Measurements from ENCODE around the gene PERM1. TPM values are rescaled to one million over a fixed set of nuclear protein-coding genes. Genes with fewer than 3 reads are reported as not detected.
A peak's percentile ranks its signal among the peaks of the same experiment; 100 is the strongest.
"Not testable (repeated sequence)": the region's sequence is repeated elsewhere in the genome, so short reads cannot be mapped to it uniquely, and the experiment has no call there.

The PERM1 gene
- total and polyA plus RNA-seq, 5 donors: 44.4 to 112 (median 66.8) TPM

DNA sequence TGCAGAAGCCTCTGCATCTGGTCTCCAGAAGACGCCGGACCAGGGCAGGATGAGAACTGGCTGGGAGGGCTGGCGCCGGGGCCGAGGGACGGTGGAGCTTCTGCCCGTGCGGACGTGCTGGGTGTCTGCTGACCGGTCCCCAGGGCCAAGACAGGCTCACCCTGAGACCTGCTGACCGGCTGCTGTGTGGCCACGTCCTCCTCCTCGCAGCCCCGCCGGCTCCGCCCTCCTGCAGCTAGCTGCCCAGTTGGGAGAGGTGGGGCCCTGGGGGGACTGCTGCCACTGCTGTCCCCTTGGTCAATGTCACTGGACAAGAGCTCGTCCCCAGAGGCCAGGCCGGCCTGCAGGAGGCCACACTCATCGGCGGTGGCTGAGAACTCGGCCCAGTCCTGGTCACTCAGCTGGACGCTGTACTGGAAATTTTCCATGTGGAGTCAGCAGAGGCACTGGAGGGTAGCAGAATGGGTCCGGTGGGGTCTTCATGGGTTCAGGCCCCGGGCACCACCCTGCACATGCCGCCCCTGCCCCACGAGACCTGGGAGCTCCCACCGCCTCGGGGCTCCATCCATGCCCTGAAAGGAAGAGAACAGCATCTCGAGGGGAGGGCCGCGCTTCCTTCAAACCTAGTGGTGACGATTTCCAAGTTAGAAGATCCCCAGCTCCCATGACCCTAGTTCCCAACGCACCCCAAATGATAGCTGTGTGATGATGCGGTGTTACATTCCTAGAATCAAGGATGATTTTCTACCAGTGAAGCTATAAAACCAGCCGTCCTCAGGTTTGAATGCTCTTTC lies 1.1 kb downstream of the PERM1 start:
- ATAC-seq: peak; percentile 62 to 69
- Histone ChIP-seq H3K27ac (ENCODE audit: low read length) (peak overlapping the region; percentile 81), H3K4me3 (ENCODE audit: low read length) (peak overlapping the region; percentile 22), H3K4me1 (ENCODE audit: control insufficient read depth, insufficient read depth, low read length) (no peaks in the 10 kb centered on the region), H3K27me3 (ENCODE audit: control insufficient read depth, insufficient read depth) (no peaks in the 10 kb centered on the region), H3K9me3 (ENCODE audit: control insufficient read depth, low read length) (no peaks in the 10 kb centered on the region)
- intact Hi-C loops (cut with DNase I): loop anchor here in 1 of 4 donors (5.0 kb wide), 1 partner anchor 82 kb away; no protein-coding TSS in a partner anchor
- WGBS: 55% methylated on average over 35 of the region's 35 CpGs
- DNase-seq: peak; percentile 65 to 91 (median 86)

GRCh38 chr1:980137-980571 lies 1.7 kb downstream of the PERM1 start:
- ATAC-seq (peak in 1 of 2 donors; percentile 1), DNase-seq (peak in 2 of 3 donors; percentile 54 to 57)
- H3K9me3 ChIP-seq (ENCODE audit: control insufficient read depth, low read length): no peaks in the 10 kb centered on the region
- H3K4me1 ChIP-seq (ENCODE audit: control insufficient read depth, insufficient read depth, low read length): no peaks in the 10 kb centered on the region
- H3K4me3 ChIP-seq (ENCODE audit: low read length): peak overlapping the region; percentile 22
- peak overlapping the region; percentile 1 for H3K27ac ChIP-seq (ENCODE audit: low read length)
- intact Hi-C loops (cut with DNase I): loop anchor here in 1 of 4 donors (5.0 kb wide), 1 partner anchor 82 kb away; no protein-coding TSS in a partner anchor
- WGBS: 64% methylated on average over 13 of the region's 13 CpGs
- H3K27me3 ChIP-seq (ENCODE audit: control insufficient read depth, insufficient read depth): no peaks in the 10 kb centered on the region

DNA sequence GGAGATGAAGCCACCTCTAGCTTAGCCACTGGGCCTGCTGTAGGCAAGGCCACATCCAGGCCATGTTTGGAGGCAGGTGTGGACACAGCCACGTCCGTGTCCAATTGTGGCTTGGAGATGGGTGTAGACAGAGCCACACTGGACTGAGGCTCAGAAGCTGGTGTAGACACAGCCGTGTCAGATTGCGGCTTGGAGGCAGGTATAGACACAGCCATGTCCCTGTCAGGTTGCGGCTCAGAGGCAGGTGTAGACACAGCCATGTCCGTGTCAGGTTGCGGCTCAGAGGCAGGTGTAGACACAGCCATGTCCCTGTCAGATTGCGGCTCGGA lies 2.2 kb downstream of the PERM1 start:
- DNase-seq: no peak
- Histone ChIP-seq H3K4me3 (ENCODE audit: low read length) (no peak overlapping the region), H3K27ac (ENCODE audit: low read length) (no peak overlapping the region), H3K9me3 (ENCODE audit: control insufficient read depth, low read length) (no peaks in the 10 kb centered on the region), H3K4me1 (ENCODE audit: control insufficient read depth, insufficient read depth, low read length) (no peaks in the 10 kb centered on the region), H3K27me3 (ENCODE audit: control insufficient read depth, insufficient read depth) (no peaks in the 10 kb centered on the region)
- ATAC-seq: no peak
- WGBS: 94% methylated on average over 9 of the region's 9 CpGs
- intact Hi-C loops (cut with DNase I): loop anchor here in 1 of 4 donors (5.0 kb wide), 1 partner anchor 83 kb away; no protein-coding TSS in a partner anchor

GRCh38 chr1:978835-979743 lies 2.8 kb downstream of the PERM1 start:
- WGBS: 87% methylated on average over 60 of the region's 60 CpGs

DNA sequence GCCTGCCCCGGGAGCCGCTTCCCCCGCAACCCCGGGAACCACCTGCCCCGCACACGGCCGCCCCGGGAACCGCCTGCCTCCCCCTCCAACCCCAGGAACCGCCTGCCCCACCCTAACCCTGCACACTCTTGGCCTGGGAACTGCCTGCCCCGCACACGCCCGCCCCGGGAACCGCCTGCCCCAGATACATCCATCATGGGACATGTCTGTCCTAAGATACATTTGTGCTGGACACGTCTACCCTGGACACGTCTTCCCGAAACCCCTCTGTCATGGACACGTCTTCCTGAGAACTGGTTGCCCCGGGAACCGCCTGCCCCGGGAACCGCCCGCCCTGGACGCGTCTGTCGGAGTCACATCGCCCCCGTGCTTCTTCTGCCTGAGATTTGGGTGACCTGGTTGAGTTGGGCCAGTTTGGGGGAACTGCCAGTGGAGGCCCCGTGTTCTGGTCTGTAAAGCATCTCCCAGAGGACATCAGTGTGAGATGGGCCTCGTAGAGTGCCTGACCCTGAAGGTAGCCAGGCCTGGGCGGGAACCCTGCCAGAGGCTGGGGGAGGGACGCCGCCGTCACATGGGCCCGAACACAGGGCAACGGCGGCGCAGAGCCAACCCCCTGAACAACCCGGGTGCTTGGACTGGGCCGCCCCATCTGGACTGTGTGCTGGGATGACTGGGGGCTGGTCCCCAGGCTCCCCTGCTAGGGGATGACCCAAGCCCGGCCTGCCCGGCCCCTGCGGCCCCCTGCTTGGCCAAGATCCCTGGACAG lies 3.6 kb downstream of the PERM1 start:
- DNase-seq (peak in 2 of 3 donors; percentile 18 to 68), ATAC-seq (no peak)
- Histone ChIP-seq H3K4me1 (ENCODE audit: control insufficient read depth, insufficient read depth, low read length) (no peaks in the 10 kb centered on the region), H3K27me3 (ENCODE audit: control insufficient read depth, insufficient read depth) (no peaks in the 10 kb centered on the region), H3K4me3 (ENCODE audit: low read length) (no peak overlapping the region), H3K27ac (ENCODE audit: low read length) (no peak overlapping the region), H3K9me3 (ENCODE audit: control insufficient read depth, low read length) (no peaks in the 10 kb centered on the region)
- intact Hi-C loops (cut with DNase I): no loop called here
- WGBS: 88% methylated on average over 44 of the region's 44 CpGs

More at GRCh38 chr1:978835-979743, 2.8 kb downstream of the PERM1 start:
- no peaks in the 10 kb centered on the region for H3K4me1 ChIP-seq (ENCODE audit: control insufficient read depth, insufficient read depth, low read length)
- no peak overlapping the region for H3K27ac ChIP-seq (ENCODE audit: low read length)
- H3K4me3 ChIP-seq (ENCODE audit: low read length): no peak overlapping the region
- intact Hi-C loops (cut with DNase I): no loop called here
- DNase-seq (peak; percentile 16 to 54 (median 50)), ATAC-seq (no peak)
- no peaks in the 10 kb centered on the region for H3K27me3 ChIP-seq (ENCODE audit: control insufficient read depth, insufficient read depth)
- no peaks in the 10 kb centered on the region for H3K9me3 ChIP-seq (ENCODE audit: control insufficient read depth, low read length)

DNA sequence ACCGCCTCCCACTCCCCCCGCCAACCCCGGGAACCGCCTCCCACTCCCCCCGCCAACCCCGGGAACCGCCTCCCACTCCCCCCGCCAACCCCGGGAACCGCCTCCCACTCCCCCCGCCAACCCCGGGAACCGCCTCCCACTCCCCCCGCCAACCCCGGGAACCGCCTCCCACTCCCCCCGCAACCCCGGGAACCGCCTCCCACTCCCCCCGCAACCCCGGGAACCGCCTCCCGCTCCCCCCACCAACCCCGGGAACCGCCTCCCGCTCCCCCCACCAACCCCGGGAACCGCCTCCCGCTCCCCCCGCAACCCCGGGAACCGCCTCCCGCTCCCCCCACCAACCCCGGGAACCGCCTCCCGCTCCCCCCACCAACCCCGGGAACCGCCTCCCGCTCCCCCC lies 5.1 kb downstream of the PERM1 start:
- H3K4me1 ChIP-seq (ENCODE audit: control insufficient read depth, insufficient read depth, low read length); H3K27ac ChIP-seq (ENCODE audit: low read length); H3K27me3 ChIP-seq (ENCODE audit: control insufficient read depth, insufficient read depth); H3K9me3 ChIP-seq (ENCODE audit: control insufficient read depth, low read length); H3K4me3 ChIP-seq (ENCODE audit: low read length); intact Hi-C loops (cut with DNase I); ATAC-seq: not testable (repeated sequence)
- DNase-seq: peak; percentile 35 to 87 (median 64)
- WGBS: 72% methylated on average over 20 of the region's 39 CpGs

- Histone ChIP-seq H3K4me3 (ENCODE audit: low read length) (no peak overlapping the region), H3K9me3 (ENCODE audit: control insufficient read depth, low read length) (no peaks in the 10 kb centered on the region), H3K4me1 (ENCODE audit: control insufficient read depth, insufficient read depth, low read length) (no peaks in the 10 kb centered on the region), H3K27ac (ENCODE audit: low read length) (peak overlapping the region; percentile 2), H3K27me3 (ENCODE audit: control insufficient read depth, insufficient read depth) (no peaks in the 10 kb centered on the region)
- intact Hi-C loops (cut with DNase I): no loop called here
- DNase-seq (peak; percentile 37 to 83 (median 73)), ATAC-seq (peak in 1 of 2 donors; percentile 16)
- 7% methylated on average over 40 of the region's 40 CpGs for WGBS
These were observed 5.8 kb downstream of the PERM1 start for GRCh38 chr1:975896-976683.

DNA sequence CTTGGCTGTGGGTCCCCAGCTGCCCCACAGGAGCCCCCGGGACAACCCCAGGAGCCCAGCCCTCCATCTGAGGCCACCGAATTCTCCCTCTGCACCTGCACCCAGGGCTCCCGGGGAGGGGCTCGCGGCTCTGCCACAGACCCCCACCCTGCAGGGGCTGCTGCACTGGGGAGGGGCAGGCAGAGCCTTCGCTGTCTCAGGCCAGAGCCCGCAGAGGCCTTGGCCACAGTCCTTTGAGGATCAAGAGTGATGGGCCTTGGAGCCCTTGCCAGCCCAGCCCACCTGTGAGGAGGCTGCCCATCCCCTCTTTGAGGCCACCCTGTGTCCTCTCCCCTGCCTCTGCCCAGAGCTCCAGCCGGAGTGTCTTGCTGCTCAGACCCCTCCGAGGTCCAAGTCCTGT lies 6.5 kb downstream of the PERM1 start:
- DNase-seq (peak in 1 of 3 donors; percentile 57), ATAC-seq (no peak)
- Histone ChIP-seq H3K27ac (ENCODE audit: low read length) (no peak overlapping the region), H3K27me3 (ENCODE audit: control insufficient read depth, insufficient read depth) (no peaks in the 10 kb centered on the region), H3K4me1 (ENCODE audit: control insufficient read depth, insufficient read depth, low read length) (no peaks in the 10 kb centered on the region), H3K9me3 (ENCODE audit: control insufficient read depth, low read length) (no peaks in the 10 kb centered on the region), H3K4me3 (ENCODE audit: low read length) (no peak overlapping the region)
- intact Hi-C loops (cut with DNase I): no loop called here
- WGBS: 81% methylated on average over 9 of the region's 9 CpGs

DNA sequence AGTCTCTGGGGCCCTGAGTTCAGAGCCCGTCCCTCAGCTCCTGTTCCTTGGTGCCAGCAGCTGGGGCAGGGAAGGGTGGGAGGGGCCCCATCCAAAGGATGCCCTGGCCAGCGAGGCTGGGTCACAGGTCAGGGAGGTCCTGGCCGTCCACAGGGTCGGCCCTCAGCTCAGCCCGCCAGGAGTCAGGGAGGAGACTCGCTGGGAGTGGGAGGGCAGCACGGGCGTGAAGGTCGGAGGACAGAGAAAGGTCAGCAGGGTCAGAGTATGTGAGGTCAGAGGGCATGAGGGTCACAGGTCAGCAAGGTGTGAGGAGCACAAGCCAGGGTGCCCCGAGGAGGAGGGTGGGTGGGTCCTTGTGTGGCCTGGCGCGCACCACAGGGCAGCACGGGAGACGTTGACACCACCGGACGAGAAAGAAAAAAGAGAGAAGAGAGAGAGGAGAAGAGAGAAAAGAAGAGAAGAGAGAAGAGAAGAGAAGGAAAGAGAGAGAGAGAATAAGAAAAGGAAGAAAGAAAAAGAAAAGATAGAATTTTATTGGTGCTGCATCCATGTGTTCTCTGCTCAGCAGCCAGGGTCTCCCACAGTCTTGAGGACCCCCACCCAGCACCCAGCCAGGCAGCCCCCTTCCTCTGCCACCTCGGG lies 7.1 kb downstream of the PERM1 start:
- ATAC-seq (no peak), DNase-seq (peak in 1 of 3 donors; percentile 62)
- Histone ChIP-seq H3K4me1 (ENCODE audit: control insufficient read depth, insufficient read depth, low read length) (no peaks in the 10 kb centered on the region), H3K9me3 (ENCODE audit: control insufficient read depth, low read length) (no peaks in the 10 kb centered on the region), H3K27me3 (ENCODE audit: control insufficient read depth, insufficient read depth) (no peaks in the 10 kb centered on the region), H3K27ac (ENCODE audit: low read length) (no peak overlapping the region), H3K4me3 (ENCODE audit: low read length) (no peak overlapping the region)
- WGBS: 63% methylated on average over 17 of the region's 17 CpGs
- intact Hi-C loops (cut with DNase I): no loop called here

- ATAC-seq (no peak), DNase-seq (peak in 1 of 3 donors; percentile 44)
- no peaks in the 10 kb centered on the region for H3K27me3 ChIP-seq (ENCODE audit: control insufficient read depth, insufficient read depth)
- H3K4me3 ChIP-seq (ENCODE audit: low read length): no peak overlapping the region
- 85% methylated on average over 11 of the region's 11 CpGs for WGBS
- H3K27ac ChIP-seq (ENCODE audit: low read length): no peak overlapping the region
- no peaks in the 10 kb centered on the region for H3K4me1 ChIP-seq (ENCODE audit: control insufficient read depth, insufficient read depth, low read length)
- intact Hi-C loops (cut with DNase I): no loop called here
- no peaks in the 10 kb centered on the region for H3K9me3 ChIP-seq (ENCODE audit: control insufficient read depth, low read length)
These were observed 7.6 kb downstream of the PERM1 start for GRCh38 chr1:974293-974640.
